Hematopoietic multipotent progenitor cell treated with erythropoietin and hydrocortisone succinate and interleukin-3 and kit ligand, for 6 days (in vitro differentiated cells): Measurements from ENCODE around the gene PSME3.
"Not testable (repeated sequence)": the region's sequence is repeated elsewhere in the genome, so short reads cannot be mapped to it uniquely, and the experiment has no call there.

ENCODE experiments used
- DNase-seq: peaks from one replicate; pipeline ENCODE4 v3.0.0-alpha.2; 2015

The PSME3 gene

DNA sequence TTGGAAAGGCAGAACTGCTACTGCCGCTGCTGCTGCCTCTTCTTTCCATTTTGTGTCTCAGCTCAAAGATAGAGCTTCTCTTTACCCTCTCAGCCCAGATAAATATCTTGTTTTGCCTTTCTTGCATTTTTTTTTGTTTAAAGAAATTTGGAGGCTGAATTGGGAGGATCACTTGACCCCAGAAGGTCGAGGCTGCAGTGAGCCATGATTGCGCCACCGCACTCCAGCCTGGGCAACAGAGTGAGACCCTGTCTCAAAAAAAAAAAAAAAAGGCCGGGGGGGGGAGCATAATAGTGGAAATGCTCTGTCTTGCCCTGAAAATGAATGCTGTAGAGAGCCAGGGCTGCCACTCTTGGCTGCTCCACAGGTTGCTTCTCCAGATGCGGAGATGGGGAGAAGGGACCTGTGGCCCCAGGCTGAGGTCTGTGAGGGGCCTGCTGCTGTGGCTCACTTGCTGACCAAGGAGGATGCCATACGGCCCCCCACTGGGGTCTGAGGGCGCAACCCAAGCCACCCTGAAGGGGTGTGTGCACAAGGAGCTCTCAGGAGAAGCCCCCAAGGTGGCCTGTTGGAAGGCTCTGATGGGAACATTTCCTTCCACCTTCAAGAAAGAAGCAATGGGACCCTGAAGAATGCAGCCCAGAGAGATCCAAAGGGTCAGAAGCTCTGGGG, 45.9 kb downstream of the PSME3 start:
- DNase-seq: no peak

GRCh38 chr17:42879596-42879985, 46.4 kb downstream of the PSME3 start:
- DNase-seq: no peak

GRCh38 chr17:42880776-42881310, 47.6 kb downstream of the PSME3 start:
- no peak for DNase-seq

DNA sequence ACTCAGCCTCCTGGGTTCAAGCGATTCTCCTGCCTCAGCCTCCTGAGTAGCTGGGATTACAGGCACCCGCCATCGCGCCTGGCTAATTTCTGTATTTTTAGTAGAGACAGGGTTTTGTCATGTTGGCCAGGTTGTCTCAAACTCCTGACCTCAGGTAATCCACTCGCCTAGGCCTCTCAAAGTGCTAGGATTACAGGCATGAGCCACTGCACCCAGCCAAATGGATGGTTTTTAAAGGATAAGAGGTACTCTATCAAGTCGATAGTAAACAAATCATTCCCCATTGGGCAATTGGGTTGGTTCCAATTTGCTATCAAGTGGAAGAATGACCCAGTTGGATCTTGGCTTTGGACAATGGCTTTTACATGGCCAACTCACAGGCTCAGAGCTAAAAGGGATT, 48.5 kb downstream of the PSME3 start:
- DNase-seq: not testable (repeated sequence)

GRCh38 chr17:42882166-42882565, 49.0 kb downstream of the PSME3 start:
- no peak for DNase-seq

DNA sequence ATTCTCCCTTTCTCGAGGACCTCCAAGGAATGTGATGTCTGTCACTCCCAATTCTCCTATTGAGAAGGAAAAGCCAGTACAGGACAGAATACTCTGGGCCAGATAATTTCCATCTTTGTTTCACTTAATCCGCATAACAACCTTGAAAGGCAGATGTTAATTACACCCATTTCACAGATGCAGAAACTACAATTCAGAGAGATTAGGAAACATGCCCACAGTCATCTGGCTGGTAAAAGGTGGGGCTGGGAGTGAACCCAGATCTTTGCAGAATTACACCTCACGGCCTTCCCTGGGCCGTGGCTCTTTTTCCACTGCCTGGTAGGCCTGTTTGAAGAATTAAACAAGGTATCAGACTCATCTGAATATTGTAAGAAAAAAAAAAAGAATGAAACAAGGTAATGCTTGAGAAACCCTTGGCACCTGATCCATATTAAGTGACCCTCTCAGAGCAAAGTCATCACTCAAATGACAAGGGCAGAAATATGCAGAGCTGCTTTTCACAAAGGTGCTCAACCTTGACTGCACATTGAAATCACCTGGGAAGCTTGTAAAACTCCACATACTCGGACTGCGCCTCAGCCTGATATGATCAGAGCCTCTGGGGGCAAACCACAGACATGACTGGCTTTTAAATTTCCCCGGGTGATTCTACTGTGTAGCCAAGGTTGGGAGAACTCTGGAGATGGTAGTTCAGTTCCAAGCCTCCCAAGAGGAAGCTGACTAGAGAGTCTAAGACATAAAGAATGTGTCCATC, 50.8 kb downstream of the PSME3 start:
- DNase-seq: no peak

- DNase-seq: not testable (repeated sequence)
Measured at GRCh38 chr17:42885806-42886205, 52.6 kb downstream of the PSME3 start.

DNA sequence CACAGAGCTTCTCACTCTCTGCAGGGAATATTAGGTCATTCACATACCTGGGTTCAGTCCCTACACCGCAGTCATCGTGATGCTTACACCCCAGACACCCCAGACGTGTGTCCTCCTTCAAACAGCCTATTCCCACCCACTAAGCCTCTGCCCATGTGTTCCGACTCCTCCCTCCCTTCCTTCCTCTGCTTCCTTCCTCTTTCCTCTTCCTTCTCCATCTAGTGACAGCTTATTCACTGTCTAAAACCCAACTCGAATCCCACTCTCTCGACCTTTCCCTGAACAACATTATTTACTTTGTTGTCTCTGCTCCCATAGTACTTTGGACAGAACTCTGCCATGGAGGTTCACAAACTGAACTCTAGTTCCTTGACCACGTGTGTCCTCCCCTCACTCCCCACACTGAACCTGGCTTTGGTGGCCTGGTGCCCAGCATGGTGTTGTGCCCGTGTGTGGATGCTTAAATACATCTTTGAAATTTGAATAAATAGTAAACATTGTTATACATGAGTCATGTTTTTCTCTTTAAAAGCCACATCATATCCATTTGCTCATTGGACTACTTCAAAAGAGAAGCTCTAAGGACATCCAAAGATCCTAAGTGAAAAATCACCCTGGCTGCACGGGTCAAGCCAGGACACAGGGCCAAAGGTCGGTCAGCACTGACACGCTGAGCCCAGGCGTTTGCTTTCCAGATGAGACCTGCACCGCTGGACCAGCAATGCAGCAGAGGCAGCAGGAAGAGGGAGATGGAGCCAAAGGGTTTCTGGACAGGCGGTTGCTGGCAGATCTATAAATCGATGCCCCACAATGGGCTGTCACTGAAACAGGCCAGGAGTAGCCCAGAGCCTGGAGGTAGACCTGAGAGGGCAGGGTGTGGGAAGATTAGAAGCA, 53.3 kb downstream of the PSME3 start:
- DNase-seq: no peak

GRCh38 chr17:42889809-42890208, 56.6 kb downstream of the PSME3 start:
- DNase-seq: no peak

DNA sequence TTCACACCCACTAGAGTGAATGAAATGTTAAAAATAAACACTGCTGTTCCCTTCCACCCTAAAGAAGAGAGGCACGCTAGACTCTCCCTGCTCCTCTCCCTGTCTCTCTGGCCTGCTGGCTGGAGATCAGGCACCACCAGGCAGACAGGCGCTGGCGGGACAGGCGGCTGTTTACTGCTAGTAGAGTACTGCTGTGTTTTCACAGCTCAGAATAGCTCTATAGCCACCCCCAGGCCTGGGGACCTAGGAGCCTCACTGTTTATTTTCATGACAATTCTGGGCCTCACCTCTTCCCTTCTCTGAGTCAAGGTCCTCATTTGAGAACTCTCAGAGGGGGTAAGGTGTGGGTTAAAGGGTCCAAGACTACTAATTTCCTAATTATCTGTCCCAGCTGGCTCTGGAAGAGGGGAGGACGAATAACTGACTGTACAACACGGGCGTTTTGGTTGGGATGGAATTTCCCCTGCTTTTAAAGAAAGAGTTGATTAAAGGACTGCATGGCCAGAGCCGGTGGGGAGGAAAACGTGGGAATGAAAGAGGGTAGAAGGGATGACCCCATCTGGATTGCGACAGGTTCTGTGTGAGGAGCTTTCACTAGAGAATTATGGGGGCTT, 58.4 kb downstream of the PSME3 start:
- no peak for DNase-seq

- no peak for DNase-seq
Measured at GRCh38 chr17:42893359-42893758, 60.2 kb downstream of the PSME3 start.
